ENCODE data around the gene HOXD8.

- TF ChIP-seq POLR2A (IDR thresholded peaks at IDR 0.05) (no peak), CTCF (IDR thresholded peaks at IDR 0.05) (no peak), EP300 (IDR thresholded peaks at IDR 0.05) (no peak)
Observed at GRCh38 chr2:176080540-176081375, 48.7 kb upstream of the HOXD8 start.

Data from ovary (tissue), 3 donors.